GM18870 (cell line): Measurements from ENCODE around the gene IFT20.
"Not testable (repeated sequence)": the region's sequence is repeated elsewhere in the genome, so short reads cannot be mapped to it uniquely, and the experiment has no call there.

Experiments
- ATAC-seq: cut with Tn5 transposase; IDR thresholded peaks from one replicate; pipeline ENCODE4 v1.9.1; 2021; ENCODE audit warnings: moderate library complexity; ENCODE audit not compliant: unreplicated experiment

IFT20 gene

DNA sequence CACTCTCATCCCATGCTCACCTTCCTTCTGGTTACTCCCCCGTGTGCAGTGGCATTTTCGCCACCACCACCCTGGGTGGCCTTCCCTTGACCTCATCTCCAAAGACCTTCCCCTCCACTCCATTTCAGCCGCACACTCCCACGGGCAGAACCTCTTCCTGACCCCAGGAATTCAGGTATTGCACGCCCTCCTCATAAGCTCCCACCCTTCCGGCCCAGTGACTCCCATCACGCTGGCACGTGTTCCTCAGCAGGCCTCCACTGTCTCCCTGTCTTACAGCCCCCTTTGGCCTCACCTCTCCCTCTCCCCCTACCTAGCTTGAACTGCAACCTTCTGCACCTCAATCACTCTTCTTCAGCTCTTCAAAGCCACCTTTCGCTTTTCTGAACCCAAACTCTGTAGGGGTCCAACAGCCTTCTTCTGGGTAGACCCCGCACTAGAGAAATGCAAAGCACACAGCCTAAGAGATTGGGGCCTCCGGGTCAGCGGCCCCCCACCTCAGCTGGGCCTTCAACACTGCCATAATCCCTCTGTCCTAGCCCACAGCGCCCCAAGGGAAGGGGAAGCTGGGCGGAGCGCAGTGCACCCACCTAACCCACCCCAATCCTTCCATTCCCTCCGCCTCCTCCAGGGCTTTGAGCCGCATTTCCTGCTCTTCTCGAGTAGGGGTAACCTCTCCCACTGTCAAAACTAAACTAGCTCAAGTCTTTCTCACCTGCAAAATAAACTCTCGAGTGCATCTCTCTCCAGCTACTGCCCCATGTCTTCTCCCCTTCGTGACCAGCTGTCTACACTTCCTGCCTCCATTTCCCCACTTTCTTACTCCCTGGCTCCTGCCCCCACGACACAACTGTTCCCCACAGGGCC, 17.9 kb downstream of the IFT20 start:
- ATAC-seq, result no peak

DNA sequence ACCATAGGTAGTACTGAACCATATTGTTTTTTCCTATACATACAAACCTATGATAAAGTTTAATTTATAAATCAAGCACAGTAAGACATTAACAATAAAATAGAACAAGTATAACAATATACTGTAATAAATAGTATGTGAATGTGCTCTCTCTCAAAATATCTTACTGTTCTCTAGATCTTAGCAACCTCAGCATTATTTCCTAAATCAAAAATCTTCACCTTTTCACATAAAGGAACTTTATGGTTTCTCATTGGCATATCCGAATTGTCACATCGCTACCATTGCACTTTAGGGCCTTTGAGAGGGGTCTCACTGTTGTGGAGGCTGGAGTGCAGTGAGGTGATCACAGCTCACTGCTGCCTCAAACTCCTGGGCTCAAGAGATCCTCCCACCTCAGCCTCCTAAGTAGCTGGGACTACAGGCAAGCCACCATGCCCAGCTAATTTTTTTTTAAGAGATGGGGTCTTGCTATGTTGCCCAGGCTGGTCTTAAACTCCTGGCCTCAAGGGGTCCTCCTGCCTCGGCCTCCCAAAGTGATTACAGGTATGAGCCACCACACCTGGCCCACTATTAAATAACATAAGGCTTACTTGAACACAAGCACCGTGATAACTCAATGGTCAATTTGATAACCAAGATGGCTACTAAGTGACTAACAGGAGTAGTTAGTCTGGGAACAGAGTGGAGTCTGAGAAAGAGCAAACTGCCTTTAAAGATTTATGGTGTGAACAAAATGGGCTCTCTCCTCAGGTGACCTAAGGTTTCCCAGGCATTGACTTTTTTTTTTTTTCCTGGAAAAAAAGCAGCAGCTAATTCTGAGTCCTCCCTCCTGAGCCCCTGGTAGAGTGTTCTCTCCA, 19.2 kb downstream of the IFT20 start:
- ATAC-seq, result no peak

DNA sequence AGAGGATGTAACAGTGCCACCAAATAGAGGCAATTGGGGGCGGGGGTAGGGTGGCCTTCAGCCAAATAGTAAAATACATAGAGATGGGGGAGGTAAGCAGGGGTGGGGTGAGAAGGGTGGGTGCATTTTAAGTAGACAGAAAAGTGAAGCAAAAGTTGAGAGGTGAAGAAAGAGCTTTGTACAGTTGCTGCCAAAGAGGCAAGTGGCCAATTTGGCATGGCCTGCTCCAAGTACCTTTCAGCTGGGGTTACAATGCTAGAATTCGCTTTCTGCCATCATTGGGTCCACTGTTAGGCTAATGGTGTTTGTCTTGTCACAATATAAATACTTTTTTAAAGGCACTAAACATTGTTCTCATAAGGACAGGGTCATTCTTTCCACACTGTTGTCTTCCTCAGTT, 21.4 kb downstream of the IFT20 start:
- ATAC-seq, result no peak

DNA sequence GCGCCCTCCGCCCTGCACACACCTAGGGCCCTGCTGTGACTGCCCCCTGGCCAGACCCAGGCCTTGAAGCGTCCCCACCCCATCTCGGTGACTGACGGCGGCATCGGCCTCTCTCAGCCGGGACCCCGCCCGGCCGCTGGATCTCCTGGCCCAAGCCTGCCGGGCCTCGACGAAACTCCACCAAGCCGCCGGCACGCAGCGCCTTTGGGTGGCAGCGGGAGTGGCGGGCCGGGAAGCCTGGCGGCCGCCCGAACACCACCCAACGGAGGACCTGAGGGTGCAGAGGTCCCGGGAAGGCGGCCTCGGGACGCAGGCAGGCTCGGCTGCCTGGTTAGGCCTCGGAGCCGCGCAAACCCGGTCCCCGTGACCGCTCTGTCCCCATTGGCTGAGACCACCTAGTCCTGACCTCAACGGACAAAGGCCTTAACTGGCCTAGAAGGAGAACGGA, 28.3 kb downstream of the IFT20 start:
- no peak for ATAC-seq

DNA sequence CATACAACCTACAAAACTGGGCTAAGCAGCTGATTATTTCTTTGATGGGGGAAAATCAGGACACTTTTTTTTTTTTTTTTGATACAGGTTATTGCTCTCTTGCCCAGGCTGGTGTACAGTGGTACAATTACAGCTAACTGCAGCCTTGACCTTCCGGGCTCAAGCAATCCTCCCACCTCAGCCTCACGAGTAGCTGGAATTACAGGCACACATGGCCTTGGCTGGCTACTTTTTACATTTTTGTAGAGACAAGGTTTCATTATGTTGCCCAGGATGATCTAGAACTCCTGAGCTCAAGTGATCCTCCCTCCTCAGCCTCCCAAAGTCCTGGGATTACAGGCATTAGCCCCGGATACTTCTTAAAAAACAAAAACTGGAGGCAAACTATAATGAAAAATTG, 36.8 kb downstream of the IFT20 start:
- ATAC-seq, result no peak

DNA sequence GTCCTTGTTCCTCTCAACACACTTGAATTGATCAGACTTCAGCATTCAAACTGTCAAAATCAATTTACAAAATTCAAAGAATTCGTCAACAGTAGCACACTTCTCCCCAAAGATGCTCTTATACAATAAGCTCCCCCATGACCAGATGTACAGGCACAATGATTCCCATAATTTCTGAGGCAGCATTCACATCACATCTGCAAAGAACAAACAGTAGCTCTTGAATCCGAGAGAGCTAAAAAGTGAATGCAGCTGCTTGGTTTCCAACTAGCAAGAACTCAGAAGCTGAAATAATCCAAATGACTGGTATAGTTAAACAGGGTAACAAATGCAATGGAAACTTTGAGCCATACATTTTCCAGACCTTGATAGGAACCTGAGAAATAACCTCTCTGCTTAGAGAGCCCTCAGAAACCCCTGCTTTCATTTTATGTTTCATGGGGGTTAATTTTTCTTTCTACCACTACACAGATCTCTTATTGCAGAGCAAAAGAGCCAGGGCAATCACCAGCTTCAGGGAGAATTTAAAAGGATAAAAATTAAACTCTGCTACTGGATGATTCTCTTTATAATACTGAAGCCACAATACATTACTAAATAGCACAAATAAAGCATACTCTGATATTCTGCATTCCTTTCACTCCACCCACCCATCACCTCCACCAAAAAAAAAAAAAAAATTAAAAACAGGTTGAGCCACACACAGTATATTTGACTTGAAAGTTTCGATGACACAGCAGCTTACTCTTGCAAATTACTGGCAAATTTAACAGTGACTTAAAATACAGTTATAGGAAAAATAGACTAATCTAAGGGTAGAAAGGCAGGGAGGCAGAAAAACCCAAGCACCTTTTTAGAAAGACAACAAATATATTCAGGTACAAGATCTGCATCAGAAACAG, 39.3 kb downstream of the IFT20 start:
- ATAC-seq, result no peak

DNA sequence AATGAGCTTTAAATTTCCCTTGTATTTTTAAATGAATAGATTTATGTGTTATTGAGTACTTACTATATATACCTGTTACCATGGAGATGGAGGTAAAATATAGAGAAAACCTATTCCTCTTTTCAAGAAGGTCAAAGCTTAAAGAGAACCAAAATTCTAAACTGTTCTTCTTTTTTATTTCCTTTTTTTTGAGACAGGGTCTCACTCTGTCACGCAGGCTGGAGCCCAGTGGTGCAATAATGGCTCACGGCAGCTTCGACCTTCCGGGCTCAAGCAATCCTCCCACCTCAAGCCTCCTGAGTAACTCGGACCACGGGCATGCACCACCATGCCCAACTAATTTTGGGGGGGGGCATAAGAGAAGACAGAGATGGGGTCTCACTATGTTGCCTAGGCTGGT, 41.3 kb downstream of the IFT20 start:
- no peak for ATAC-seq

DNA sequence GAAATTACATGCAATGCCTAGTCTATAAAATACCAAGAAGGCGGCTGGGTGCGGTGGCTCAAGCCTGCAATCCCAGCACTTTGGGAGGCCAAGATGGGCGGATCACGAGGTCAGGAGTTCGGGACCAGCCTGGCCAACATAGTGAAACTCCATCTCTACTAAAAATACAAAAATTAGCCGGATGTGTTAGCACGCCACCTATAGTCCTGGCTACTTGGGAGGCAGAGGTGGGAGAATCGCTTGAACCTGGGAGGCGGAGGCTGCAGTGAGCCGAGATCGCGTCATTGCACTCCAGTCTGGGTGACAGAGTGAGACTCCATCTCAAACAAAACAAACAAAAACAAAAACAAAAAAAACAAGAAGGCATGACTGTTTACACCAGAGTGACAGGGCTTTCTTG, 42.4 kb downstream of the IFT20 start:
- not testable (repeated sequence) for ATAC-seq

DNA sequence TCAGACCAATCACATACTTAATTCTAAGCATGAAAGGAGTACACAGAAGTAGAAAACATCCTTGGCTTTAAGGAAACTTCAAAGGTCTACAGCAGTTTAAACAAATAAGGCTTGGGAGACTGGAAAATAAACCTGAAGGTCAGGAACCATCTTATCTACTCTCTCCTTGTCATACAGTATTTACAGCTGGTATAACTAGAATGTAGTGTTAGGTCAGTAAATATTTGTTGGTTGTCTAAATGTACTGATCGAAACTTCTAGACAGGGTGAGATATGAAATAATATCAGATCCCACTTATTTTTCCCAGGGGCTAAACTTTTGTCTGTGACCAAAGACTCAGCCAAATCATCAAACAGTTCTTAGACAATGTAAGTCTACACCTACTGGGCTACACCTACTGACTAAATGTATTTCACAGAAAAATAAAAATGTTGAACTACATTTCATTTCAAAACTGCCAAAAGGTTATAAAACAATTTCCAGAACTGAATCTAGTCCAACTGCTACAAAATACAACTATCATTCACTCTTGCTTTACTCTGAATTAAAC, 43.4 kb downstream of the IFT20 start:
- no peak for ATAC-seq

DNA sequence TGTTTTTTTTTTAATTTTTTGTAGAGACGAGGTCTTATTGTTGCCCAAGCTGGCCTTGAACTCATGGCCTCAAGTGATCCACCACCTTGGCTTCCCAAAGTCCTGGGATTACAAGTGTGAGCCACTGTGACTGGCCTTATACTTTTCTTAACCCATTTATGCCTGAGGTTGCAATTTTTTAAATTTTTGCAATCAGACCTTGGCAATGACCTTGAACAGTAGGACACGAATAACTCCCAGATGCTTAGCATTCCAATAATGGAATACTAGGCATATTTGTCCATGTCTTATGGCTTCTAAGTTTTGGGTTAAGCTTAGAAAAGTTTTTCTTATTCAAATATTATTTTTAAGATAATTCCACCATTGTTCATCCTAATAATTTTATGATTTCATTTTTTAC, 44.6 kb downstream of the IFT20 start:
- no peak for ATAC-seq

DNA sequence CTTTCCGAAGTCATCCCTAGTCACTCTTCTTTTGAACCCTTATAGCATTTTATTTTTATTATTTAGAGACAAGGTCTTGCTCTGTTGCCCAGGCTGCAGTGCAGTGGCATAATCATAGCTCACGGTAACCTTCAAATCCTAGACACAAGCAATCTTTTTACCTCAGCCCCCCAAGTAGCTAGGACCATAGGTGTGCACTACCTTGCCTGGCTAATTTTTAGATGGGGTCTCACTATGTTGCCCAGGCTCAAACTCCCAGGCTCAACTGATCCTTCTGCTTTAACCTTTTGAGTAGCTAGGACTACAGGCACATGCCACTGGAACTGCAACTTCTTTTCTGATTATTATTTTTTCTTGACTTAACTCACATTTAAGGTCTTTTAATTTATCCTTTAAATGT, 49.3 kb downstream of the IFT20 start:
- ATAC-seq, result no peak

DNA sequence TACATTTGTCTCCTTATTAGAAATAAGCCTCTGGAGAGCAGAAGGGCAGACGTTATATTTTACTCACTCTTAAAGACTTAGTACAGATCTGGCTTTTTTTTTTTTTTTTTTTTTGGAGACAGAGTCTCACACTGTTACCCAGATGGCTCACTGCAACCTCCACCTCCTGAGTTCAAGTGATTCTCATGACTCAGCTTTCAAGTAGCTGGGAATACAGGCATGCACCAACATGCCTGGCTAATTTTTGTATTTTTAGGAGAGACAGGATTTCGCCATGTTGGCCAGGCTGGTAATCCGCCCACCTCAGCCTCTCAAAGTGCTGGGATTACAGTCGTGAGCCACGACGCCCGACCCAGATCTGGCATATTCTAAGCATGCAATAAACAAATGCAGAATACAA, 52.7 kb downstream of the IFT20 start:
- no peak for ATAC-seq

DNA sequence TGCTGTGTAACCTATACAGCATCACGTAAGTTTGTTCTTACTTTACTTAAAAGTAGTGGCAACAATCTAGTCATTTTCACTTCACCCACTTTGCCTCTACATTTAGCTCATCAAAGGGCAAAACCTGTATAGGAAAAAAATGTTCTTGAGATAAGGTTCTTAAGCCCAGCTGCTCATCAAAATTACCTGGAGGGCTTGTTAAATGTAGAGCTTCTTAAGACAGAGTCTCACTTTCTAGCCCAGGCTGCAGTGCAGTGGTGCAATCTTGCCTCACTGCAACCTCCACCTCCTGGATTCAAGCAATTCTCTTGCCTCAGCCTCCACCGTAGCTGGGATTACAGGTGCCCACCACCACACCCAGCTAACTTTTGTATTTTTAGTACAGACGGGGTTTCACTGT, 54.4 kb downstream of the IFT20 start:
- no peak for ATAC-seq

DNA sequence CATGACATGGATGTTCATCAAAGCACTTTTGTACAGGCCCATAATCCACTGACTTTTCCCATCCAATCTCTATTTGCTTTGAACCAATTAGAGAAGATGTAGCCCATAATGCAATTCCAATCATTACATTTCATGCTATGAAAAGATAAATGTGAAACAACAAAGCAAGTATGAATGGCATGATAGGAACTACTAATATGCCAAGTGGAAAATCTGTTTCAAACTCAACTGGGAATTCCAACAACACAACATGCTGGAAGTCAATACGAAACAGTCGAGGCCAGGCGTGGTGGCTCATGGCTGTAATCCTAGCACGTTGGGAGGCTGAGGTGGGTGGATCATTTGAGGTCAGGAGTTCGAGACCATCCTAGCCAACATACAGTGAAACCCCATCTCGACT, 55.9 kb downstream of the IFT20 start:
- no peak for ATAC-seq
